B cell (primary cell): ENCODE measurements around the gene PHRF1. TPM values are rescaled to one million over a fixed set of nuclear protein-coding genes. Genes with fewer than 3 reads are reported as not detected.
A peak's percentile ranks its signal among the peaks of the same experiment; 100 is the strongest.

Source experiments
- ATAC-seq: fragments of 200-7000 bp; cut with Tn5 transposase; one replicate; pipeline ENCODE4 v1.10.0; 2021; ENCODE audit warnings: low read depth, mild to moderate bottlenecking, moderate number of reproducible peaks, moderate library complexity
- CTCF ChIA-PET: fragments of 350-600 bp; sonication (Branson Sonifier 250); formaldehyde crosslinking; loops from one replicate; lab custom pipeline; 2021; ENCODE audit warnings: antibody characterized with exemption, inconsistent platforms; lab: Charles Lee
- POLR2A ChIA-PET: fragments of 350-600 bp; sonication (Branson Sonifier 250); formaldehyde crosslinking; loops from one replicate; lab custom pipeline; 2021; ENCODE audit warnings: antibody characterized with exemption; lab: Charles Lee
- DNase-seq: peaks from one replicate; pipeline ENCODE4 v3.0.0; 2013
- H2AFZ ChIP-seq: 2 replicates; pipeline ENCODE4 v1.6.1; 2012; ENCODE audit warnings: mild to moderate bottlenecking, low read depth, low read length; ENCODE audit not compliant: insufficient read depth, poor library complexity, severe bottlenecking
- H3K27ac ChIP-seq, 2 donors: 1 replicate in 1 of 2; 2 replicates in 1 of 2; pipeline ENCODE4 v1.5.1; 2012 to 2013; ENCODE audit warnings: low read length in 2 of 2, mild to moderate bottlenecking in 2 of 2, moderate library complexity in 1 of 2
- H3K27me3 ChIP-seq, 4 experiments: fragments of 200-600 bp in 1 of 4; sonication (generic) in 1 of 4; replicated peaks in 1 of 4; 1 replicate in 2 of 4; 2 replicates in 2 of 4; pipeline versions ENCODE4 v1.6.1 to v1.7.0; 2013 to 2016; ENCODE audit warnings: low read length in 3 of 4, mild to moderate bottlenecking in 2 of 4, mixed read lengths in 1 of 4, moderate library complexity in 1 of 4; ENCODE audit not compliant: insufficient read depth in 4 of 4, control insufficient read depth in 3 of 4; ENCODE audit errors: control extremely low read depth in 1 of 4
- H3K36me3 ChIP-seq, 2 experiments: replicated peaks in 1 of 2; 1 replicate in 1 of 2; 2 replicates in 1 of 2; pipeline versions ENCODE4 v1.6.1 to v1.7.1; 2013; ENCODE audit warnings: low read length in 1 of 2; ENCODE audit not compliant: insufficient read depth in 2 of 2, control insufficient read depth in 1 of 2; ENCODE audit errors: control extremely low read depth in 1 of 2, extremely low read depth in 1 of 2
- H3K4me1 ChIP-seq, 2 donors: fragments of 200-600 bp in 1 of 2; sonication (generic) in 1 of 2; 1 replicate in 1 of 2; 2 replicates in 1 of 2; pipeline versions ENCODE4 v1.5.1 to v1.6.1; 2013 to 2017; ENCODE audit warnings: low read length in 2 of 2; ENCODE audit not compliant: control insufficient read depth in 2 of 2, insufficient read depth in 2 of 2
- H3K4me2 ChIP-seq: replicated peaks from 2 replicates; pipeline ENCODE3; 2012; ENCODE audit warnings: mild to moderate bottlenecking, low read depth, low read length; ENCODE audit not compliant: poor library complexity, severe bottlenecking
- H3K4me3 ChIP-seq, 5 experiments: fragments of 200-600 bp in 1 of 5; sonication (generic) in 1 of 5; 1 replicate in 3 of 5; 2 replicates in 2 of 5; pipeline versions ENCODE4 v1.5.1 to v1.7.0; 2011 to 2016; ENCODE audit warnings: low read length in 4 of 5, mild to moderate bottlenecking in 4 of 5, low read depth in 2 of 5, control low read depth in 1 of 5, moderate library complexity in 1 of 5; ENCODE audit not compliant: insufficient read depth in 1 of 5; ENCODE audit errors: control extremely low read depth in 1 of 5, extremely low read depth in 1 of 5
- H3K79me2 ChIP-seq: fragments of 200-600 bp; sonication (generic); one replicate; pipeline ENCODE4 v1.6.0; 2016; ENCODE audit warnings: low read length; ENCODE audit not compliant: control insufficient read depth, insufficient read depth
- H3K9ac ChIP-seq: fragments of 200-600 bp; sonication (generic); 2 replicates; pipeline ENCODE4 v1.6.1; 2017; ENCODE audit warnings: mild to moderate bottlenecking, low read length, moderate library complexity
- H3K9me3 ChIP-seq, 3 donors: one replicate each; pipeline versions ENCODE4 v1.6.1 to v1.7.1; 2013; ENCODE audit warnings: low read length in 2 of 3; ENCODE audit not compliant: control insufficient read depth in 2 of 3, insufficient read depth in 1 of 3; ENCODE audit errors: control extremely low read depth in 1 of 3
- H4K20me1 ChIP-seq: 2 replicates; pipeline ENCODE4 v1.6.0; 2012; ENCODE audit warnings: mild to moderate bottlenecking, low read length; ENCODE audit not compliant: insufficient read depth, control insufficient read depth, poor library complexity, severe bottlenecking
- H3K27ac Mint-ChIP-seq: one replicate; pipeline ENCODE4 v1.8.0; 2021; ENCODE audit warnings: mixed read lengths
- H3K27me3 Mint-ChIP-seq: one replicate; pipeline ENCODE4 v1.8.0; 2021; ENCODE audit warnings: mixed read lengths
- H3K4me1 Mint-ChIP-seq: one replicate; pipeline ENCODE4 v1.8.0; 2021; ENCODE audit warnings: mixed read lengths
- H3K4me3 Mint-ChIP-seq: one replicate; pipeline ENCODE4 v1.8.0; 2021; ENCODE audit warnings: mixed read lengths
- H3K9me3 Mint-ChIP-seq: one replicate; pipeline ENCODE4 v1.8.0; 2022; ENCODE audit warnings: mixed read lengths; ENCODE audit not compliant: insufficient read depth
- EZH2 ChIP-seq: IDR thresholded peaks from 2 replicates; pipeline ENCODE4 v1.6.1; 2012; ENCODE audit warnings: borderline replicate concordance, low read depth, mild to moderate bottlenecking, moderate library complexity, low read length; ENCODE audit not compliant: insufficient read depth, poor library complexity, severe bottlenecking
- WGBS: methylation state at CpG from one replicate; pipeline ENCODE4 v1.1.5; 2013; ENCODE audit warnings: missing lambda C conversion rate; ENCODE audit not compliant: insufficient coverage; 5-methylcytosine and 5-hydroxymethylcytosine counted together
- intact Hi-C: fragments of 100-400 bp; cut with micrococcal nuclease; formaldehyde crosslinking; loops from one replicate; pipeline ENCODE4 v1.10.0; 2022
- polyA plus RNA-seq: library from polyadenylated mRNA; depleted of rRNA; stranded (reverse); fragments of >200 nt; gene quantifications from 2 replicates; pipeline ENCODE4 v1.2.3, GENCODE V29; 2012
- total RNA-seq, 2 donors: library from RNA; stranded (reverse); fragments of 120-200 nt in 1 of 2; gene quantifications; 1 replicate in 1 of 2; 2 replicates in 1 of 2; pipeline versions ENCODE4 v1.2.3 to v1.2.4, GENCODE V29; 2013 to 2022
- TF ChIP-seq, protein P1 (sequence below): fragments of 200-600 bp; IDR thresholded peaks from one replicate; pipeline ENCODE4 v1.8.0; 2022; ENCODE audit warnings: antibody characterized with exemption, mild to moderate bottlenecking

Gene PHRF1
- total and polyA plus RNA-seq, 2 donors (not counting 1 experiment from before 2014, with no cell fraction given): 22.3 to 57.9 TPM

DNA sequence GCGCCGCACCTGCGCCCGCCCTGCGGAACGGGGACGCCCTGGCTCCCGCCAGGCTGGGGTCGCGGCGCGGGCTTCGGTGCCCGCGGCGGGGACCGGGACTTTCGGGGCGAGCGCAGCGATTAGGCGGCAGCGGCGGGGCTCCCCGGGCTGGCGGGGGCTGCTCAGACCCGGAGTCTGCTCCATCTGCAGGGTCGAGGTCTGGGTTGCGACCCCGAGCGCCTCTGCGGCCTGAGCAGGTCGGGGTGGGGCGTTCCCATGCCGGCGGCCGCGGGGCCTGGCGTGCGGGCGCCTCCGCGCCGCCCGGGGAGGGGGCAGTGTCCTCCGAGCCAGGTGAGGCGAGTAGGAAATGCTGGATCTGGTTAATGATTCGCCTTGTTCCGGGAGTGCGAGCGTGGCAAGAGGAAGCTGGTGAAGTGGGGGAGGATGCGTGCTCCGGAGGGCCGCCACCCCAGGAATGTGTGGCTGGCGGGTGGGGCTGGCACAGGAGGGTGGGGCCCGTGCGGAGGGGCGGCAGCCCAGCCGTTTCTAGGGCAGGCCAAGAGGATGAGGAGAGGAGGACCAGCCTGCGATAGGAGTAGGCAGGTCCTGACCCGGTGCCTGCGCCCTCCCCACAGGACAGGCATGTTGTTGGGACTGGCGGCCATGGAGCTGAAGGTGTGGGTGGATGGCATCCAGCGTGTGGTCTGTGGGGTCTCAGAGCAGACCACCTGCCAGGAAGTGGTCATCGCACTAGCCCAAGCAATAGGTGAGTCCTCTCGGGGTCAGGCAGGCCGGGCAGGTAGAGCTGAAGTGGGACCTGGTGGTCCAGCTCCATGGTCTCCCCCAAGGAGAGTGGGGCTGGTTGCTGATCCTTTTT, 14.9 kb upstream of the PHRF1 start:
- ATAC-seq: peak; percentile 1
- H3K9ac ChIP-seq: peak overlapping the region; percentile 73
- TF ChIP-seq EZH2: no peak
- TF ChIP-seq, protein P1, sequence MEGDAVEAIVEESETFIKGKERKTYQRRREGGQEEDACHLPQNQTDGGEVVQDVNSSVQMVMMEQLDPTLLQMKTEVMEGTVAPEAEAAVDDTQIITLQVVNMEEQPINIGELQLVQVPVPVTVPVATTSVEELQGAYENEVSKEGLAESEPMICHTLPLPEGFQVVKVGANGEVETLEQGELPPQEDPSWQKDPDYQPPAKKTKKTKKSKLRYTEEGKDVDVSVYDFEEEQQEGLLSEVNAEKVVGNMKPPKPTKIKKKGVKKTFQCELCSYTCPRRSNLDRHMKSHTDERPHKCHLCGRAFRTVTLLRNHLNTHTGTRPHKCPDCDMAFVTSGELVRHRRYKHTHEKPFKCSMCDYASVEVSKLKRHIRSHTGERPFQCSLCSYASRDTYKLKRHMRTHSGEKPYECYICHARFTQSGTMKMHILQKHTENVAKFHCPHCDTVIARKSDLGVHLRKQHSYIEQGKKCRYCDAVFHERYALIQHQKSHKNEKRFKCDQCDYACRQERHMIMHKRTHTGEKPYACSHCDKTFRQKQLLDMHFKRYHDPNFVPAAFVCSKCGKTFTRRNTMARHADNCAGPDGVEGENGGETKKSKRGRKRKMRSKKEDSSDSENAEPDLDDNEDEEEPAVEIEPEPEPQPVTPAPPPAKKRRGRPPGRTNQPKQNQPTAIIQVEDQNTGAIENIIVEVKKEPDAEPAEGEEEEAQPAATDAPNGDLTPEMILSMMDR: no peak
- H4K20me1 ChIP-seq: peaks cover 31% of the 10 kb centered on the region
- peak overlapping the region; percentile 87 for H3K4me2 ChIP-seq
- peak overlapping the region in 1 of 2 donors; percentile 45 for H3K27ac ChIP-seq
- no peaks in the 10 kb centered on the region for H3K9me3 ChIP-seq
- peak overlapping the region; percentile 15 to 70 (median 53) for H3K4me3 ChIP-seq
- Mint-ChIP-seq H3K4me1 (peaks cover 16% of the 10 kb centered on the region), H3K9me3 (no peaks in the 10 kb centered on the region), H3K27me3 (no peaks in the 10 kb centered on the region), H3K4me3 (peak overlapping the region; percentile 88), H3K27ac (peak overlapping the region; percentile 78)
- H3K36me3 ChIP-seq: no peaks in the 10 kb centered on the region
- POLR2A ChIA-PET: interaction anchor here (1.0 to 1.1 kb wide), 2 partner anchors 15 to 26 kb away, joined by 3 read pairs; partner anchors contain the start of genes HRAS and PHRF1
- H3K4me1 ChIP-seq: peaks cover 11 to 26% of the 10 kb centered on the region in 2 donors
- WGBS: 7% methylated on average over 67 of the region's 67 CpGs
- peaks cover 0 to 5% (median under 1%) of the 10 kb centered on the region in 4 experiments for H3K27me3 ChIP-seq
- no peak for DNase-seq
- H2AFZ ChIP-seq: peak overlapping the region; percentile 83
- intact Hi-C loops: loop anchor here (2.0 to 5.0 kb wide), 2 partner anchors 55 to 186 kb away; partner anchors contain the start of genes RNH1 and TALDO1
- peaks cover 18% of the 10 kb centered on the region for H3K79me2 ChIP-seq
- CTCF ChIA-PET: no interaction called here
